CD4-positive, alpha-beta T cell treated with Interleukin-4 for 1 hour (primary cell): ENCODE measurements around the gene THOC2.
"Not testable (repeated sequence)": the region's sequence is repeated elsewhere in the genome, so short reads cannot be mapped to it uniquely, and the experiment has no call there.

ENCODE experiments used
- DNase-seq, 2 donors: peaks; one replicate each; pipeline ENCODE4 v3.0.0-alpha.2; 2020 to 2022

The THOC2 gene

GRCh38 chrX:123732670-123733363 is at the start of gene THOC2:
TSS of gene THOC2 (minus strand) at chrX:123733052. CDS start at chrX:123733022, 30 bp downstream.
- peak; percentile 80 to 83 for DNase-seq

DNA sequence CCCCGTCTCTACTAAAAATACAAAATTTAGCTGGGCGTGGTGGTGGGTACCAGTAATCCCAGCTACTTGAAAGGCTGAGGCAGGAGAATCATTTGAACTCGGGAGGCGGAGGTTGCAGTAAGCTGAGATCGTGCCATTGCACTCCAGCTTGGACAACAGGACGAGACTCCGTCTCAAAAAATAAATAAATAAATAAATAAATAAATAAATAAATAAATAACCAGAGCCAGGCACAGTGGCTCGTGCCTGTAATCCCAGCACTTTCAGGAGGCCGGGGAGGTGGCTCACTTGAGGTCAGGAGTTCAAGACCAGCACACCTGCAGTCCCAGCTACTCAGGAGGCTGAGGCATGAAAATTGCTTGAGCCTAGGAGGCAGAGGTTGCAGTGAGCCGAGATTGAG is 48.9 kb upstream of the THOC2 start:
- DNase-seq = not testable (repeated sequence)

- no peak for DNase-seq
Measured at GRCh38 chrX:123779908-123780396, 47.1 kb upstream of the THOC2 start.

GRCh38 chrX:123773258-123773988 is 40.6 kb upstream of the THOC2 start:
- no peak for DNase-seq

DNA sequence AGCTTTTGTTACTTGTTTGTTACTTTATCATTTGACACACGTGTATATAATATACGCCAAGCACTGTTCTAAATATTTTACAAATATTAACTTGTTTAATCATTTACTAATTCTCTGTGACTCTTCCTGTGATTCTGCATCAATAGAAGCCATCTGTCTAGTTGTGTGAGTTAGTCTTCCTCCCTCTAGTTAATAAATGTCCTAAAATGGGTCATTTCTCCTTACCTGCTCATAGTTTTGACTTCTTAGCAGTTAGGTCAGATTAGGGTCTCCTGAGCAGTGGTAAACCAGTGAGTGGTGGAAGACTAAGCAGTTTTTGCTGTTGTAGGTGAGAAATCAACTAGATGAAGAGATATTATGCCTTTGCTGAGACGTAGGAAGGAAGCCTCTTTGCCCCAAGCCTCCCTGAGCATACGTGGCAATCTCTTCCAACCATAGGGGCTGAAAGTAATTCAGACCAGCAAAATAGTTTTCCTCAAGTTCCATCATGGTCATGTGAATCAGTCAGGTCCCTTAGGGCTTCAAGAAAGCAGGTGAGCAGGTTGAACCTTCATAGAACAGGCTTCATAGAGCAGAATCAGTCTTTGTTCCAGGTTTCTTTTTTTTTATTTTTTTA is 38.7 kb upstream of the THOC2 start:
- no peak for DNase-seq

- DNase-seq = peak; percentile 49 to 51
Measured at GRCh38 chrX:123764967-123765871, 32.4 kb upstream of the THOC2 start.

DNA sequence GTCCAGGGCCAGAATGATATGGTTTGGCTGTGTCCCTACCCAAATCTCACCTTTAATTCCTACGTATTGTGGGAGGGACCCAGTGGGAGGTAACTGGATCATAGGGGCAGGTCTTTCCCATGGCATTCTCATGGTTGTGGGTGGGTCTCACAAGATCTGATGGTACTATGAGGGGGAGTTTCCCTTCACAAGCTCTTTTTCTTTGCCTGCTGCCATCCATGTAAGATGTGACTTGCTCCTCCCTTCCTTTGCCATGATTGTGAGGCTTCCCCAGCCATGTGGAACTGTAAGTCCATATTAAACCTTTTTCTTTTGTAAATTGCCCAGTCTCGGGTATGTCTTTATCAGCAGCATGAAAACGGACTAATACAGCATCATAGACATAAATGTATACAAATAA is 27.0 kb upstream of the THOC2 start:
- DNase-seq = not testable (repeated sequence)

DNA sequence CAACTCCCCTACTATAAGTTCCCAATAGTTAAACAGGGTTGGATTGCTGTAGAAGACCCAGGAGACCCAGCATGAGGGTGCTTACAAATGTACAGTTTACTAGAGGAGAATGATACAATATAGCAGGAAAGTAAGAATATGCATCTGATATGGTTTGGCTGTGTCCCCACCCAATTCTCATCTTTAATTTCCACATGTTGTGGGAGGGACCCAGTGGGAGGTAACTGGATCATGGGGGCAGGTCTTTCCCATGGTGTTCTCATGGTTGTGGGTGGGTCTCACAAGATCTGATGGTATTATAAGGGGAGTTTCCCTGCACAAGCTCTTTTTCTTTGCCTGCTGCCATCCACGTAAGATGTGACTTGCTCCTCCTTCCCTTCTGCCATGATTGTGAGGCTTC is 24.9 kb upstream of the THOC2 start:
- DNase-seq = not testable (repeated sequence)

- DNase-seq = no peak
Measured at GRCh38 chrX:123756320-123756719, 23.5 kb upstream of the THOC2 start.

DNA sequence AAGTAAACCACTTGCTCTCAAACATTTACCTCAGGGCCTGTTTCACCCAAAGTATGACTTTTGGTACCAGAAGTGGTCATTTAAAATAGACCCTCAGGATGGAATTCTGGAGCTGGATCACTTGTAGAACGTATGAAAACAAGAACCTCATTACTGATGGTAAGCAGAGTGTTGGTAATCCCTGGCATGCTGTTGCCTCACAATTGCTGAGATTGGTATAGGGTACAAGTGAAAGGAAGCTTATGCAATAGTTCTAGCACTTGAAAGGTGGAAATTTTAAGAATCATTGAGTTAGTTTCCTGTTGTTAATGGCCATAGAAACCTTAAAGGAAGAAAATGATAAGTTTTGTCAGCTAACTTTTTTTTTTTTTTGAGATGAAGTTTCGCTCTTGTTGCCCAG is 22.3 kb upstream of the THOC2 start:
- no peak for DNase-seq

GRCh38 chrX:123753656-123754350 is 21.0 kb upstream of the THOC2 start:
- no peak for DNase-seq

DNA sequence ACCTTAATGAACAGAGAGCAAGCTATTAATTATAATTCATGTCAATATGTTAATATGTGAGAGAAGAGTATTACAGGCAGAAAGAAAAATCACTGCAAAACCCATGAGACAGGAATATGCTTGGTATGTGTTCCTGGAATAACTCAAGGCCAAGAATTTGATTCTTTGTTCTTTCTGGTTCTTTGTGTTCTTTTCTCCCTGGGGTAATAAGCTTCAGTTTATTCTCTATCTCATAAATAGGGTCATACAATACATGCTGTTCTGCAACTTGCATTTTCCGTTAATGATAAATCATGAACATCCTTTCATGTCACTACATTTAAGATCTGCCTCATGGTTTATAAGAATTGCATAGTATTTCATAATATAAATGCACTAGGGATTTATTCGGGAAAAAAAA is 16.8 kb upstream of the THOC2 start:
- no peak for DNase-seq

DNA sequence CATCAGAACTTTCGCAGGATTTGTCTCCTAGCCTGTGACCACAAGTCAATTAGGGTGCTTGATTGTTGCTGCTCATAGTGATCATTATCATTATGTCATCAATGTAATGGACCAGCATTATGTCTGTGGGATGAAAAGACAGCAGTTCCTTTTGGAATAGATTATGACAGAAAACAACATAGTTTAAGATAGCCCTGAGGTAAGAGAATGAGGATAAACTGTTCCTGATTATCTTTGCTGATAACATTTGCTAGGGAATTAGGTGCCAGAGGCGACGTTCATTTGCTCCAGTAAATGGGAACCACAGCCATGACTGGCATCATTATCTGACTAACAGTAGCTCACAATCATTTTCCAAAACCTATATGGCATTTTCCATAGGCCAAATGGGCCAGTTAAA is 12.7 kb upstream of the THOC2 start:
- no peak for DNase-seq

DNA sequence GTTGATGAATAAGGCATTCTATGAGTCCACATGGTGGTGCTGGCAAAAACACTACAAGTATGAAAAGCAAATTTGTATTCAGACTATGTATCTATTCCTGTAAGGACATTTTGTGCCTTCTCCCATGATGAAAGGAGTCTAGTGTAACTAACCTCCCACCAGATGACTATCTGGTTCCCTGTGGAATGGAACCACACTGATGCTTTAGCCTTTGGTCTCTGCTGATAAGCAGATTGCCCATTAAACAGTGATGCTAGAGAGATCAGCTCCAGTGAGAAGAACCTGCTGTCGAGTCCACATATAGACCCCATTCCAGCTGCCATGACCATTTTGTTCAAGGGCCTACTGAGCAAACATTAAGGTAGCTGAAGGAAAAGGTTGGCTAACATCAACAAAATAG is 10.5 kb upstream of the THOC2 start:
- DNase-seq = no peak

GRCh38 chrX:123742440-123742839 is 9.6 kb upstream of the THOC2 start:
- DNase-seq = no peak

- no peak for DNase-seq
Measured at GRCh38 chrX:123740536-123740935, 7.7 kb upstream of the THOC2 start.

DNA sequence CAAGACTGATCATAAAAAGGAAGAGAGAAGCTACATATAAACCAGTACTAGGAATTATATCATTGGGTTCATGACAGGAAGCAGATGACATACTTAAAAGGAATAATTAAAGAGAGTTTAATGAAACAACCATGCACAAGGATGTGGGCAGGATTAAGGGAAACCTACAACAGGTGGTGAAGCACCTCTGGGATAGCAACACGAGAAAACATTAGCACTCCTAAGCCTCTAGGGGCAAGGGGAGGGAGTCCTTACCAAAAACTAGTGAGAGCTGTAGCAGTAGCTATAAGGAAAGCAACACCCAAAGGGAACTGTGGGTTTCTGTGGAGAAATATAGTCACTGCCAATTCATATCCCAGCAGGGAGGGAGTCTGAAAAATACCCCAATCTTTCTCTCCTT is 7.2 kb upstream of the THOC2 start:
- no peak for DNase-seq

DNA sequence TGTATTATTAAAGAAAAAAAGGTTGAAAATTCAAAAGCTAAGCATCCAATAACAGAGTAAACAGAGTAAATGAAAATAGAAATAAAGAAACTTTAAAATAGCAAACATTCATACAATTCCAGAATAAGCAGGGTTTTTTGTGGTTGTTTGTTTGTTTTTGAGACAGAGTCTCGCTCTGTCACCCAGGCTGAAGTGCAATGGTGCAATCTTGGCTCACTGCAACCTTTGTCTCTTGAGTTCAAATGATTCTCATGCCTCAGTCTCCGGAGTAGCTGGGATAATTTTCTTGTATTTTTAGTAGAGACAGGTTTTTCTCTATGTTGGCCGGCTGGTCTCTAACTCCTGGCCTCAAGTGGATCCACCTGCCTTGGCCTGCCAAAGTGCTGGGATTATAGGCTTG is 6.6 kb upstream of the THOC2 start:
- DNase-seq = no peak

GRCh38 chrX:123738378-123738940 is 5.6 kb upstream of the THOC2 start:
- no peak for DNase-seq

GRCh38 chrX:123736333-123736921 is 3.6 kb upstream of the THOC2 start:
- DNase-seq = no peak

- not testable (repeated sequence) for DNase-seq
Measured at GRCh38 chrX:123735137-123735536, 2.3 kb upstream of the THOC2 start.
